GM12878 (cell line): ENCODE results near the gene RETN. TPM values are rescaled to one million over a fixed set of nuclear protein-coding genes. Genes with fewer than 3 reads are reported as not detected.

Experiments used
- BACH1 ChIP-seq: fragments of 450-650 bp; IDR thresholded peaks from 2 replicates; pipeline ENCODE4 v1.6.1; 2017; ENCODE audit warnings: mild to moderate bottlenecking, borderline replicate concordance
- CBX5 ChIP-seq: sonication (generic); IDR thresholded peaks from 2 replicates; pipeline ENCODE4 v1.6.1; 2016; ENCODE audit warnings: low read depth, moderate library complexity, mild to moderate bottlenecking, inconsistent platforms
- CREB1 ChIP-seq: IDR thresholded peaks from 2 replicates; pipeline ENCODE4 v1.6.1; 2012; ENCODE audit warnings: low read depth, mild to moderate bottlenecking, inconsistent platforms
- FOXK2 ChIP-seq: fragments of 450-650 bp; IDR thresholded peaks from 2 replicates; pipeline ENCODE4 v1.6.1; 2017; ENCODE audit warnings: mild to moderate bottlenecking, moderate library complexity
- MTA3 ChIP-seq: IDR thresholded peaks from 2 replicates; pipeline ENCODE4 v1.6.1; 2012; ENCODE audit warnings: low read length, inconsistent platforms, borderline replicate concordance
- MYC ChIP-seq: IDR thresholded peaks from 2 replicates; pipeline ENCODE4 v1.6.1; 2011; ENCODE audit warnings: mild to moderate bottlenecking, low read length, moderate library complexity, inconsistent platforms; ENCODE audit not compliant: insufficient read depth, insufficient replicate concordance, insufficient read length, severe bottlenecking
- NFYA ChIP-seq: IDR thresholded peaks from 2 replicates; pipeline ENCODE4 v1.6.1; 2011; ENCODE audit warnings: low read depth, mild to moderate bottlenecking, low read length, improper control_type of control experiment, borderline replicate concordance
- NR2C2 ChIP-seq: IDR thresholded peaks from 2 replicates; pipeline ENCODE4 v1.6.1; 2011; ENCODE audit warnings: borderline replicate concordance, low read depth; ENCODE audit not compliant: control insufficient read depth, insufficient read length
- PAX8 ChIP-seq: fragments of 450-650 bp; IDR thresholded peaks from 2 replicates; pipeline ENCODE4 v1.6.1; 2017; ENCODE audit warnings: mild to moderate bottlenecking, moderate library complexity
- PBX3 ChIP-seq: IDR thresholded peaks from 2 replicates; pipeline ENCODE4 v1.6.1; 2011; ENCODE audit warnings: mild to moderate bottlenecking, low read depth, low read length, moderate library complexity; ENCODE audit not compliant: insufficient replicate concordance
- PML ChIP-seq: IDR thresholded peaks from 2 replicates; pipeline ENCODE4 v1.6.1; 2012; ENCODE audit warnings: low read length, inconsistent platforms
- RELB ChIP-seq: fragments of 450-650 bp; IDR thresholded peaks from 2 replicates; pipeline ENCODE4 v1.6.1; 2017; ENCODE audit warnings: low read depth, mild to moderate bottlenecking, moderate library complexity
- SREBF1 ChIP-seq: IDR thresholded peaks from 2 replicates; pipeline ENCODE4 v1.6.1; 2012; ENCODE audit warnings: mild to moderate bottlenecking, low read length
- SREBF2 ChIP-seq: IDR thresholded peaks from 2 replicates; pipeline ENCODE4 v1.6.1; 2012; ENCODE audit warnings: mild to moderate bottlenecking, low read length
- SUZ12 ChIP-seq: fragments of 200-600 bp; sonication (generic); IDR thresholded peaks from one replicate; pipeline ENCODE4 v1.6.1; 2018; ENCODE audit warnings: antibody characterized with exemption, mild to moderate bottlenecking; ENCODE audit not compliant: unreplicated experiment
- TAF1 ChIP-seq: IDR thresholded peaks from 2 replicates; pipeline ENCODE4 v1.6.1; 2011; ENCODE audit warnings: mild to moderate bottlenecking, low read depth, low read length, borderline replicate concordance
- TARDBP ChIP-seq: IDR thresholded peaks from 2 replicates; pipeline ENCODE4 v1.6.1; 2016; ENCODE audit warnings: borderline replicate concordance
- YBX1 ChIP-seq: fragments of 450-650 bp; IDR thresholded peaks from 2 replicates; pipeline ENCODE4 v1.6.1; 2016; ENCODE audit warnings: antibody characterized with exemption
- polyA plus RNA-seq, 11 experiments: library from polyadenylated mRNA; depleted of rRNA in 4 of 11; unstranded in 6 of 11; stranded (reverse) in 5 of 11; fragments of >200 nt; fragmentation: Nextera tagmentation in 4 of 11; fragmentation: Illumina TruSeq in 1 of 11; extraction: Ambion mirVana in 4 of 11; extraction: Trizol in 1 of 11; gene quantifications; 1 replicate in 1 of 11; 2 replicates in 10 of 11; pipeline versions ENCODE4 v1.2.1 to v1.2.3, GENCODE V29; 2011 to 2016; ENCODE audit warnings: inconsistent platforms in 2 of 11, missing spikeins in 2 of 11, low read depth in 1 of 11
- total RNA-seq, 4 experiments: library from RNA; depleted of rRNA in 3 of 4; stranded (reverse); fragments of >200 nt in 3 of 4; fragmentation: Illumina TruSeq in 1 of 4; extraction: Trizol in 1 of 4; gene quantifications; 2 replicates each; pipeline versions ENCODE4 v1.2.1 to v1.2.3, GENCODE V29; 2013 to 2021
- TF ChIP-seq, protein P1 (sequence below): fragments of 450-650 bp; IDR thresholded peaks from 2 replicates; pipeline ENCODE4 v1.6.1; 2017; ENCODE audit warnings: mild to moderate bottlenecking, moderate library complexity
- TF ChIP-seq, protein P2 (sequence below): fragments of 450-650 bp; IDR thresholded peaks from 2 replicates; pipeline ENCODE4 v1.6.1; 2016; ENCODE audit warnings: mild to moderate bottlenecking, moderate library complexity, borderline replicate concordance

Gene RETN
- total and polyA plus RNA-seq, 10 of the 15 experiments (the other 5 are each of a cell fraction or from before 2014, with no cell fraction given): 0.26 TPM; not detected in 9

- TF ChIP-seq, protein P1, sequence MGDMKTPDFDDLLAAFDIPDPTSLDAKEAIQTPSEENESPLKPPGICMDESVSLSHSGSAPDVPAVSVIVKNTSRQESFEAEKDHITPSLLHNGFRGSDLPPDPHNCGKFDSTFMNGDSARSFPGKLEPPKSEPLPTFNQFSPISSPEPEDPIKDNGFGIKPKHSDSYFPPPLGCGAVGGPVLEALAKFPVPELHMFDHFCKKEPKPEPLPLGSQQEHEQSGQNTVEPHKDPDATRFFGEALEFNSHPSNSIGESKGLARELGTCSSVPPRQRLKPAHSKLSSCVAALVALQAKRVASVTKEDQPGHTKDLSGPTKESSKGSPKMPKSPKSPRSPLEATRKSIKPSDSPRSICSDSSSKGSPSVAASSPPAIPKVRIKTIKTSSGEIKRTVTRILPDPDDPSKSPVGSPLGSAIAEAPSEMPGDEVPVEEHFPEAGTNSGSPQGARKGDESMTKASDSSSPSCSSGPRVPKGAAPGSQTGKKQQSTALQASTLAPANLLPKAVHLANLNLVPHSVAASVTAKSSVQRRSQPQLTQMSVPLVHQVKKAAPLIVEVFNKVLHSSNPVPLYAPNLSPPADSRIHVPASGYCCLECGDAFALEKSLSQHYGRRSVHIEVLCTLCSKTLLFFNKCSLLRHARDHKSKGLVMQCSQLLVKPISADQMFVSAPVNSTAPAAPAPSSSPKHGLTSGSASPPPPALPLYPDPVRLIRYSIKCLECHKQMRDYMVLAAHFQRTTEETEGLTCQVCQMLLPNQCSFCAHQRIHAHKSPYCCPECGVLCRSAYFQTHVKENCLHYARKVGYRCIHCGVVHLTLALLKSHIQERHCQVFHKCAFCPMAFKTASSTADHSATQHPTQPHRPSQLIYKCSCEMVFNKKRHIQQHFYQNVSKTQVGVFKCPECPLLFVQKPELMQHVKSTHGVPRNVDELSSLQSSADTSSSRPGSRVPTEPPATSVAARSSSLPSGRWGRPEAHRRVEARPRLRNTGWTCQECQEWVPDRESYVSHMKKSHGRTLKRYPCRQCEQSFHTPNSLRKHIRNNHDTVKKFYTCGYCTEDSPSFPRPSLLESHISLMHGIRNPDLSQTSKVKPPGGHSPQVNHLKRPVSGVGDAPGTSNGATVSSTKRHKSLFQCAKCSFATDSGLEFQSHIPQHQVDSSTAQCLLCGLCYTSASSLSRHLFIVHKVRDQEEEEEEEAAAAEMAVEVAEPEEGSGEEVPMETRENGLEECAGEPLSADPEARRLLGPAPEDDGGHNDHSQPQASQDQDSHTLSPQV: no peak
- TF ChIP-seq CREB1 (peak; percentile 100), YBX1 (no peak), RELB (peak; percentile 100), PAX8 (no peak), TAF1 (peak; percentile 55; the same call in 1 of the 2 replicates), BACH1 (peak; percentile 30; the same call in 1 of the 2 replicates), SREBF1 (no peak; the same call in 1 of the 2 replicates), PML (no peak), MTA3 (no peak), NFYA (peak; percentile 87), CBX5 (no peak), NR2C2 (no peak), SUZ12 (no peak), MYC (no peak), PBX3 (peak; percentile 99), SREBF2 (no peak), FOXK2 (peak; percentile 93), TARDBP (no peak; the same call in 1 of the 2 replicates)
- TF ChIP-seq, protein P2, sequence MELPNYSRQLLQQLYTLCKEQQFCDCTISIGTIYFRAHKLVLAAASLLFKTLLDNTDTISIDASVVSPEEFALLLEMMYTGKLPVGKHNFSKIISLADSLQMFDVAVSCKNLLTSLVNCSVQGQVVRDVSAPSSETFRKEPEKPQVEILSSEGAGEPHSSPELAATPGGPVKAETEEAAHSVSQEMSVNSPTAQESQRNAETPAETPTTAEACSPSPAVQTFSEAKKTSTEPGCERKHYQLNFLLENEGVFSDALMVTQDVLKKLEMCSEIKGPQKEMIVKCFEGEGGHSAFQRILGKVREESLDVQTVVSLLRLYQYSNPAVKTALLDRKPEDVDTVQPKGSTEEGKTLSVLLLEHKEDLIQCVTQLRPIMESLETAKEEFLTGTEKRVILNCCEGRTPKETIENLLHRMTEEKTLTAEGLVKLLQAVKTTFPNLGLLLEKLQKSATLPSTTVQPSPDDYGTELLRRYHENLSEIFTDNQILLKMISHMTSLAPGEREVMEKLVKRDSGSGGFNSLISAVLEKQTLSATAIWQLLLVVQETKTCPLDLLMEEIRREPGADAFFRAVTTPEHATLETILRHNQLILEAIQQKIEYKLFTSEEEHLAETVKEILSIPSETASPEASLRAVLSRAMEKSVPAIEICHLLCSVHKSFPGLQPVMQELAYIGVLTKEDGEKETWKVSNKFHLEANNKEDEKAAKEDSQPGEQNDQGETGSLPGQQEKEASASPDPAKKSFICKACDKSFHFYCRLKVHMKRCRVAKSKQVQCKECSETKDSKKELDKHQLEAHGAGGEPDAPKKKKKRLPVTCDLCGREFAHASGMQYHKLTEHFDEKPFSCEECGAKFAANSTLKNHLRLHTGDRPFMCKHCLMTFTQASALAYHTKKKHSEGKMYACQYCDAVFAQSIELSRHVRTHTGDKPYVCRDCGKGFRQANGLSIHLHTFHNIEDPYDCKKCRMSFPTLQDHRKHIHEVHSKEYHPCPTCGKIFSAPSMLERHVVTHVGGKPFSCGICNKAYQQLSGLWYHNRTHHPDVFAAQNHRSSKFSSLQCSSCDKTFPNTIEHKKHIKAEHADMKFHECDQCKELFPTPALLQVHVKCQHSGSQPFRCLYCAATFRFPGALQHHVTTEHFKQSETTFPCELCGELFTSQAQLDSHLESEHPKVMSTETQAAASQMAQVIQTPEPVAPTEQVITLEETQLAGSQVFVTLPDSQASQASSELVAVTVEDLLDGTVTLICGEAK: peak; percentile 95
Measured at GRCh38 chr19:7629347-7630054, 39.3 kb upstream of the RETN start, which contains the start of the genes PET100 and XAB2 (continued).
